ENCODE results near the gene HIGD1A.

GRCh38 chr3:42751609-42752008 lies 52.7 kb downstream of the HIGD1A start:
- TF ChIP-seq CTCF (IDR thresholded peaks at IDR 0.05) (no peak), NFATC4 (CRISPR knock-in tag; IDR thresholded peaks at IDR 0.05) (no peak), NR1H2 (CRISPR knock-in tag; IDR thresholded peaks at IDR 0.05) (no peak), MYBL2 (CRISPR knock-in tag; IDR thresholded peaks at IDR 0.05) (no peak)
